Naive thymus-derived CD4-positive, alpha-beta T cell (primary cell): ENCODE data around the gene MSANTD1. TPM values are rescaled to one million over a fixed set of nuclear protein-coding genes. Genes with fewer than 3 reads are reported as not detected.
A peak's percentile ranks its signal among the peaks of the same experiment; 100 is the strongest.

ENCODE experiments used
- ATAC-seq: fragments of 150-1000 bp; cut with Tn5 transposase; 2 replicates; pipeline ENCODE4 v1.10.0; 2021; ENCODE audit warnings: mild to moderate bottlenecking, moderate library complexity
- CTCF ChIA-PET: fragments of 350-600 bp; sonication (Branson Sonifier 250); formaldehyde crosslinking; loops from one replicate; lab custom pipeline; 2021; ENCODE audit warnings: antibody characterized with exemption; lab: Charles Lee
- POLR2A ChIA-PET: fragments of 350-600 bp; sonication (Branson Sonifier 250); formaldehyde crosslinking; loops from one replicate; lab custom pipeline; 2021; ENCODE audit warnings: antibody characterized with exemption, inconsistent platforms; lab: Charles Lee
- DNase-seq, 9 donors: peaks; one replicate each; pipeline versions ENCODE4 v3.0.0 to v3.0.0-alpha.2; 2020 to 2022; ENCODE audit warnings: mixed read lengths in 1 of 9
- H3K27ac ChIP-seq: one replicate; pipeline ENCODE4 v1.7.0; 2013; ENCODE audit warnings: mild to moderate bottlenecking, low read depth, low read length, moderate library complexity
- H3K27me3 ChIP-seq, 2 donors: one replicate each; pipeline ENCODE4 v1.7.0; 2013; ENCODE audit warnings: low read length in 2 of 2, mild to moderate bottlenecking in 2 of 2, moderate library complexity in 2 of 2; ENCODE audit not compliant: control insufficient read depth in 2 of 2, insufficient read depth in 2 of 2
- H3K36me3 ChIP-seq, 3 experiments: 1 replicate in 2 of 3; 2 replicates in 1 of 3; pipeline ENCODE4 v1.7.0; 2013; ENCODE audit warnings: low read length in 3 of 3, mild to moderate bottlenecking in 3 of 3, moderate library complexity in 1 of 3; ENCODE audit not compliant: insufficient read depth in 3 of 3, control insufficient read depth in 2 of 3
- H3K4me1 ChIP-seq, 2 donors: one replicate each; pipeline ENCODE4 v1.7.0; 2013; ENCODE audit warnings: low read length in 2 of 2, mild to moderate bottlenecking in 2 of 2, moderate library complexity in 1 of 2; ENCODE audit not compliant: control insufficient read depth in 2 of 2, insufficient read depth in 2 of 2
- H3K4me3 ChIP-seq: 2 replicates; pipeline ENCODE4 v1.7.0; 2013; ENCODE audit warnings: mild to moderate bottlenecking, low read length
- H3K9me3 ChIP-seq, 3 experiments: 1 replicate in 2 of 3; 2 replicates in 1 of 3; pipeline ENCODE4 v1.7.0; 2013; ENCODE audit warnings: low read length in 3 of 3; ENCODE audit not compliant: control insufficient read depth in 2 of 3
- H3K27ac Mint-ChIP-seq, 9 donors: one replicate each; pipeline ENCODE4 v1.8.0; 2020 to 2022; ENCODE audit warnings: mixed read lengths in 9 of 9, mild to moderate bottlenecking in 8 of 9, moderate library complexity in 5 of 9, inconsistent platforms in 2 of 9
- H3K27me3 Mint-ChIP-seq, 5 donors: one replicate each; pipeline ENCODE4 v1.8.0; 2021 to 2022; ENCODE audit warnings: mixed read lengths in 5 of 5, mild to moderate bottlenecking in 1 of 5
- H3K36me3 Mint-ChIP-seq, 5 donors: one replicate each; pipeline ENCODE4 v1.8.0; 2020 to 2022; ENCODE audit warnings: mixed read lengths in 5 of 5, mild to moderate bottlenecking in 3 of 5, inconsistent platforms in 1 of 5
- H3K4me1 Mint-ChIP-seq, 7 donors: one replicate each; pipeline ENCODE4 v1.8.0; 2020 to 2022; ENCODE audit warnings: mixed read lengths in 7 of 7, mild to moderate bottlenecking in 3 of 7, inconsistent platforms in 1 of 7
- H3K4me3 Mint-ChIP-seq, 10 donors: one replicate each; pipeline ENCODE4 v1.8.0; 2020 to 2022; ENCODE audit warnings: mild to moderate bottlenecking in 10 of 10, mixed read lengths in 10 of 10, moderate library complexity in 6 of 10, inconsistent platforms in 2 of 10
- H3K9me3 Mint-ChIP-seq, 11 donors: one replicate each; pipeline ENCODE4 v1.8.0; 2020 to 2022; ENCODE audit warnings: mixed read lengths in 11 of 11, mild to moderate bottlenecking in 4 of 11, inconsistent platforms in 1 of 11, moderate library complexity in 1 of 11
- intact Hi-C, 2 donors: fragments of 100-400 bp; cut with micrococcal nuclease; formaldehyde crosslinking; loops; one replicate each; pipeline ENCODE4 v1.15.1; 2023
- polyA plus RNA-seq, 2 donors: library from polyadenylated mRNA; unstranded; fragments of 300-500 nt; fragmentation: Illumina TruSeq; gene quantifications; one replicate each; pipeline ENCODE4 v1.2.3, GENCODE V29; 2021
- total RNA-seq, 6 experiments: library from RNA in 5 of 6; stranded (reverse) in 5 of 6; gene quantifications; 1 replicate in 5 of 6; 2 replicates in 1 of 6; pipeline ENCODE4 v1.2.3 and lab custom pipeline; 2021 to 2026

MSANTD1 gene
- total and polyA plus RNA-seq, 7 experiments from 2014 or later, result 1.4 to 2.7 (median 2.3) TPM; not detected in 2

DNA sequence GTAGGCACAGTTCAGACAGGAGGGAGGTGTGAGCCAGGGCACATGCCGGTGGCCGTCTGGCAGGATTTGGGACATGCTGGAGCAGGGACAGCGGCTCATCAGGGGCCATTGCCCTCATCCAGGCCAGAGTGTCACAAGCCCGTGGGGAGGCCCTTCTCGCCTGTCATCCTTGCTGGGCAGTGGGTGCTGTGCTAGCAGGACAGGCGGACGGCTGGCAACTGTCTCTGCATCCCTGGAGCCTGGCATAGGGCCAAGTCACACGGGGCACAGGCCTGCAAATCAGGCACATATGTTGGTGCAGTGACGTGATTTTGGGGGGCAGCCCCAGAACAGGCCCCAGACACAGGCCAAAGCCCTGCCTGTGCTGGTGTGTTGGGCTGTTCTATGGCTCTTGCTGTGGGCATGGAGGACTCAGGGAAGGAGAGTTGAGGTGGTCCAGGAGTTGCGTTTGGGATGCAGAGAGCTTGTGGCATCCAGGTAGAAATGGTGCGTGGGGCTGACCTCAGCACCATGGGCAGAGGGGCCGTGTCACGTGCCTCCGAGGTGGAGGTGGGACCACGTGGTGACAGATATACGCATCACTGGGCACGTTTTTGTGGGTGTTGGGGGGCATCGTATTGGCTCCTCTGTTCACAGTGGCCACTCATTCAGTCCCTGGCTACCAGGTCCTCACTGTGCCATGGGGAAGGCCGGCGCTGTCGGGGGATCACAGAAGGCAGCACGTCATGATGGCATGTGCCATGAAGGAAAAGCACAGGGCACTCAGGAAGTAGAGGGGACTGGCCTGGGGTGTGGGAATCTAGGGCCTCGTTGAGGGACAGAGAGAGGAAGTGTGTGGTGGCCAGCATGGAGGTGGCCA is 14.6 kb upstream of the MSANTD1 start:
- Histone ChIP-seq H3K9me3 (no peaks in the 10 kb centered on the region), H3K36me3 (peaks cover 11 to 97% (median 15%) of the 10 kb centered on the region in 3 experiments), H3K27ac (no peak overlapping the region), H3K4me3 (no peak overlapping the region), H3K27me3 (no peaks in the 10 kb centered on the region), H3K4me1 (no peaks in the 10 kb centered on the region)
- CTCF ChIA-PET, result no interaction called here
- intact Hi-C loops, result no loop called here
- peaks cover 0 to 1% (median 0%) of the 10 kb centered on the region in 11 donors for H3K9me3 Mint-ChIP-seq
- no peak for ATAC-seq
- H3K27me3 Mint-ChIP-seq, result no peaks in the 10 kb centered on the region
- peaks cover 14 to 48% (median 22%) of the 10 kb centered on the region in 5 donors for H3K36me3 Mint-ChIP-seq
- POLR2A ChIA-PET, result interaction anchor here (0.6 kb wide), 1 partner anchor 33 kb away, joined by 3 read pairs; no protein-coding TSS in a partner anchor
- H3K4me1 Mint-ChIP-seq, result peaks cover 0 to under 1% (median 0%) of the 10 kb centered on the region in 7 donors
- DNase-seq, result no peak
- no peak overlapping the region for H3K4me3 Mint-ChIP-seq
- peak overlapping the region in 1 of 9 donors; percentile 41 for H3K27ac Mint-ChIP-seq

DNA sequence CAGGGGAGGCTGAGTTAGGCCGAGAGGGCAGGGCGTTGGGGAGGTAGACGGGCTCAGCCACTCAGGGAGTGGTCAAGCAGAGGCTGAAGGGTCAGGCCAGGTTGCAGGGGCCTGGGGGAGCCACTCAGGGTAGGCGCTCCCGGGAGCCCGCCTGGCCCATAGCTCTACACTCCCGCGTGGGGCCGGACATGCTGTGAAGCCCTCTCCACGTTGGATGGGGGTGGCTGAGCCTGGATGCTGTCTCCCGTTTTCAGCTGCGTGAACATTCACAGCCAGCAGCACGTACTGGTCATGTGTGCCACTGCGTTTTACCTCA is 14.0 kb upstream of the MSANTD1 start:
- ChIA-PET CTCF (no interaction called here), POLR2A (interaction anchor here (0.6 kb wide), 1 partner anchor 33 kb away, joined by 3 read pairs; no protein-coding TSS in a partner anchor)
- no peaks in the 10 kb centered on the region for H3K27me3 ChIP-seq
- H3K27ac ChIP-seq, result no peak overlapping the region
- H3K4me1 Mint-ChIP-seq, result no peaks in the 10 kb centered on the region
- no peaks in the 10 kb centered on the region for H3K27me3 Mint-ChIP-seq
- intact Hi-C loops, result no loop called here
- no peaks in the 10 kb centered on the region for H3K9me3 ChIP-seq
- ATAC-seq (no peak), DNase-seq (no peak)
- no peak overlapping the region for H3K27ac Mint-ChIP-seq
- no peak overlapping the region for H3K4me3 Mint-ChIP-seq
- H3K4me3 ChIP-seq, result no peak overlapping the region
- H3K36me3 ChIP-seq, result peaks cover 6 to 97% (median 10%) of the 10 kb centered on the region in 3 experiments
- no peaks in the 10 kb centered on the region for H3K4me1 ChIP-seq
- peaks cover 0 to 1% (median 0%) of the 10 kb centered on the region in 11 donors for H3K9me3 Mint-ChIP-seq
- peaks cover 10 to 47% (median 17%) of the 10 kb centered on the region in 5 donors for H3K36me3 Mint-ChIP-seq

DNA sequence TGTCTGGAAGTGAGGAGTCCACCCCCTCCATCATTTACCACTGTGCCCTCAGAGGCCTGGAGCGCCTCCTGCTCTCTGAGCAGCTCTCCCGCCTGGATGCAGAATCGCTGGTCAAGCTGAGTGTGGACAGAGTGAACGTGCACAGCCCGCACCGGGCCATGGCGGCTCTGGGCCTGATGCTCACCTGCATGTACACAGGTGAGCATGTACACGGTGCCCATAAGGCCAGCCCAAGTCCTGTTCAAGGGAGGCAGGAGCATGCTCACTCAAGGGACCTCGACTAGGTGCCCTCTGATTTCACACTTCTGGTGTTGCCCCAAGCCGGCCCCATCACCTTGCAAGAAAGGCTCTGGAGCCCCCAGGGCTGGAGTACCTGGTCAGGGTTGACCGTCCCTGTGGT is 13.4 kb upstream of the MSANTD1 start:
- Histone ChIP-seq H3K4me1 (no peaks in the 10 kb centered on the region), H3K4me3 (no peak overlapping the region), H3K27ac (no peak overlapping the region), H3K36me3 (peaks cover 2 to 97% (median 9%) of the 10 kb centered on the region in 3 experiments), H3K27me3 (no peaks in the 10 kb centered on the region), H3K9me3 (no peaks in the 10 kb centered on the region)
- POLR2A ChIA-PET, result no interaction called here
- intact Hi-C loops, result no loop called here
- no peaks in the 10 kb centered on the region for H3K27me3 Mint-ChIP-seq
- no peak for DNase-seq
- peaks cover 0 to 1% (median 0%) of the 10 kb centered on the region in 11 donors for H3K9me3 Mint-ChIP-seq
- H3K4me1 Mint-ChIP-seq, result peaks cover 0 to 1% (median 0%) of the 10 kb centered on the region in 7 donors
- H3K27ac Mint-ChIP-seq, result no peak overlapping the region
- H3K36me3 Mint-ChIP-seq, result peaks cover 10 to 42% (median 13%) of the 10 kb centered on the region in 5 donors
- no peak overlapping the region for H3K4me3 Mint-ChIP-seq
- no peak for ATAC-seq
- CTCF ChIA-PET, result no interaction called here

DNA sequence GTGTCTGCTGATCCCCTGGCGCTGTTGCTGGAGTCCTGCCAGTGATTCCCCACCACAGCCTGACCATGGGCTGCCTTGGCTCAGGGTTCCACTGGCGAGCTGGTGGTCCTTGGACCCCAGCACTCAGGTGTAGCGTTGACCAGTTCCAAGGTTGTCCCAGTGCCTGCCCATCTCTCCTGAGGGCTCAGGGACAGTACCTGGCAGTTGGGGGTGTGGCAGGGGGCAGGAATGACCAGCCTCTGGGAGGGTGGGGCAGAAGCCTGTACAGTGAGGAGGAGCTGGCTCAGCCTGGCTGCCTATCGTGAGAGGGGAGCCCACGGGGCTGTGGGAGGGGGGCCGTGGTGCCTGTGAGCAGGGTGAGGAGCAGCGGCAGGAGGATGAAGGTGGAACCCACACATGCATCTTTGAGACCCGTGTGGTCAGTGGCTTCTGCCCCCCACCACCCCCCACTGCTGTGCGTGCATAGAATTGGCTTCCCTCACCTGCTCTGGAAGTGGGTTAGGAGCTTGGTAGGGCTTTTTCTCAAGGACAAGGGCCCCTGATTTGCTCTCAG is 12.6 kb upstream of the MSANTD1 start:
- no peak overlapping the region for H3K27ac ChIP-seq
- Mint-ChIP-seq H3K36me3 (peaks cover 9 to 36% (median 13%) of the 10 kb centered on the region in 5 donors), H3K27ac (no peak overlapping the region), H3K9me3 (peaks cover 0 to 1% (median 0%) of the 10 kb centered on the region in 11 donors), H3K4me3 (no peak overlapping the region), H3K4me1 (peaks cover 0 to 2% (median 0%) of the 10 kb centered on the region in 7 donors), H3K27me3 (no peaks in the 10 kb centered on the region)
- intact Hi-C loops, result no loop called here
- no peak overlapping the region for H3K4me3 ChIP-seq
- CTCF ChIA-PET, result no interaction called here
- no peaks in the 10 kb centered on the region for H3K4me1 ChIP-seq
- ATAC-seq (no peak), DNase-seq (no peak)
- H3K9me3 ChIP-seq, result no peaks in the 10 kb centered on the region
- POLR2A ChIA-PET, result no interaction called here
- no peaks in the 10 kb centered on the region for H3K27me3 ChIP-seq
- H3K36me3 ChIP-seq, result peaks cover 0 to 97% (median 9%) of the 10 kb centered on the region in 3 experiments

DNA sequence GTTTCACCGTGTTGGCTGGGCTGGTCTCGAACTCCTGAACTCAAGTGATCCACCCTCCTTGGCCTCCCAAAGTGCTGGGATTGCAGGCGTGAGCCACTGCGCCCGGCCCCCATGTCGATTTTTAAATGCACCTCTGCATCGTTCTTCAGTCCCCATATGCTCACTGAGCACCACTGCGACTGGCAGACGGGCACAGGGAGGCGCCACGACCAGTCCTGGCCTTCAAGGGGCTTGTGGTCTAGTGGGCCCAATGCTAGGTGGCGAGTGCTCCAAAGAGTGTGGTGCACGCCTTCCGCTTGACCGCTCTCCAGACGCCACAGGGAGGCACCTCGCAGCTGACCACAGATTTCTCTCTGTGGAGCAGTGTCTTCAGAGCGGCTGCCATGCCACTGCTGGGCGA is 11.7 kb upstream of the MSANTD1 start:
- H3K4me1 Mint-ChIP-seq, result peaks cover 0 to 3% (median 2%) of the 10 kb centered on the region in 7 donors
- H3K9me3 Mint-ChIP-seq, result peaks cover 0 to 1% (median 0%) of the 10 kb centered on the region in 11 donors
- Histone ChIP-seq H3K4me3 (no peak overlapping the region), H3K27ac (no peak overlapping the region), H3K9me3 (no peaks in the 10 kb centered on the region), H3K27me3 (no peaks in the 10 kb centered on the region), H3K36me3 (peaks cover 0 to 93% (median 4%) of the 10 kb centered on the region in 3 experiments), H3K4me1 (no peaks in the 10 kb centered on the region)
- no peaks in the 10 kb centered on the region for H3K27me3 Mint-ChIP-seq
- H3K4me3 Mint-ChIP-seq, result no peak overlapping the region
- DNase-seq (no peak), ATAC-seq (no peak)
- H3K36me3 Mint-ChIP-seq, result peaks cover 4 to 31% (median 11%) of the 10 kb centered on the region in 5 donors
- intact Hi-C loops, result no loop called here
- POLR2A ChIA-PET, result no interaction called here
- CTCF ChIA-PET, result no interaction called here
- H3K27ac Mint-ChIP-seq, result no peak overlapping the region

DNA sequence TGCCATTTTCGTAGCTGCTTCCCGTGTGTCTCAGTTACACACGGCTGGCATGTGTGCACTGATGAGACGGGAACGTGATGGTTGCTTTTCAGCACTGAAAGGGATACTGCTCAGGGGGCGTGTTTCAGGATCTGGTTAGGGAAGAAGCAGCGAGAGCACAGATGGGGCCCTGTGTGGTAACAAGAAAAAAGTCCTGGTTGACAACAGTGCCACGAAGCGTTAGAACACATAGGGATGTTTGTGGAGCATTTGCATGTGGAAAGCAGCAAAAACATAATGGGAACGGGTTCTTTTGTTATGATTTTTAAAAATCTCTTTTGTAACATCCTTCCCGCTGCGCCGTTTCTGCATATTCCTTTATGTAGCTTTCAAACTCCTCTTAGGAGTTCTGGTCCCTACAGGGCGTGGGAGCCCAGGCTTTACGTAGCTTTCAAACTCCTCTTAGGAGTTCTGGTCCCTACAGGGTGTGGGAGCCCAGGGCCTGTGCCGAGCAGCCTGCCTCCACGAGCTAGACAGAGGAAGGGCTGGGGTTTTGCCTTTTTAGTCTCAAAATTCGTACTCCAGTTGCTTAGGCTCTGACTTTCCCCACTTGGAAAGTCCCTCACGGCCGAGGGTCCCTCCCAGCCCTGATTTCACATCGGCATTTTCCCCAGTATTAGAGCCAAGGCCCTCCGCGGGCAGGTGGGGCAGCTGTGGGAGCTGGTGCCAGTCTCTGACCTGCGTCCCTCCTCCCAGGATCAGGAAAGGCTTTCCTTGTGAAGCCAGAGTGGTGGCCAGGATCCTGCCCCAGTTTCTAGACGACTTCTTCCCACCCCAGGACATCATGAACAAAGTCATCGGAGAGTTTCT is 11.0 kb upstream of the MSANTD1 start:
- H3K4me1 Mint-ChIP-seq, result peaks cover 0 to 10% (median 8%) of the 10 kb centered on the region in 7 donors
- Histone ChIP-seq H3K27ac (no peak overlapping the region), H3K27me3 (no peaks in the 10 kb centered on the region), H3K36me3 (peaks cover 0 to 87% (median 4%) of the 10 kb centered on the region in 3 experiments), H3K9me3 (no peaks in the 10 kb centered on the region), H3K4me1 (peaks cover 1 to 2% of the 10 kb centered on the region in 2 donors), H3K4me3 (no peak overlapping the region)
- ChIA-PET POLR2A (no interaction called here), CTCF (no interaction called here)
- no peak overlapping the region for H3K4me3 Mint-ChIP-seq
- no peak for ATAC-seq
- no peak for DNase-seq
- H3K27me3 Mint-ChIP-seq, result no peaks in the 10 kb centered on the region
- peaks cover 0 to 27% (median 10%) of the 10 kb centered on the region in 5 donors for H3K36me3 Mint-ChIP-seq
- H3K27ac Mint-ChIP-seq, result peak overlapping the region in 2 of 9 donors; percentile 60 to 73
- intact Hi-C loops, result no loop called here
- peaks cover 0 to 2% (median 0%) of the 10 kb centered on the region in 11 donors for H3K9me3 Mint-ChIP-seq
